Activated CD4-positive, alpha-beta memory T cell treated with anti-CD3 and anti-CD28 coated beads, Interleukin-2, amount 10 ng/mL, durations not matched to agents 7 days and 5 days (primary cell): ENCODE data around the gene DXO. TPM values are rescaled to one million over a fixed set of nuclear protein-coding genes. Genes with fewer than 3 reads are reported as not detected.
A peak's percentile ranks its signal among the peaks of the same experiment; 100 is the strongest.
"Not testable (repeated sequence)": the region's sequence is repeated elsewhere in the genome, so short reads cannot be mapped to it uniquely, and the experiment has no call there.

ENCODE experiments used
- CTCF ChIA-PET: fragments of 350-600 bp; sonication (Branson Sonifier 250); formaldehyde crosslinking; loops from one replicate; lab custom pipeline; 2021; ENCODE audit warnings: antibody characterized with exemption, inconsistent platforms; lab: Charles Lee
- POLR2A ChIA-PET: fragments of 350-600 bp; sonication (Branson Sonifier 250); formaldehyde crosslinking; loops from one replicate; lab custom pipeline; 2021; ENCODE audit warnings: antibody characterized with exemption; lab: Charles Lee
- DNase-seq: peaks from one replicate; pipeline ENCODE4 v3.0.0-alpha.2; 2020
- H3K27ac Mint-ChIP-seq: one replicate; pipeline ENCODE4 v1.8.0; 2021; ENCODE audit warnings: mild to moderate bottlenecking, mixed read lengths
- H3K27me3 Mint-ChIP-seq: one replicate; pipeline ENCODE4 v1.8.0; 2021; ENCODE audit warnings: mixed read lengths
- H3K36me3 Mint-ChIP-seq: one replicate; pipeline ENCODE4 v1.8.0; 2021; ENCODE audit warnings: low read depth, mixed read lengths
- H3K4me1 Mint-ChIP-seq: one replicate; pipeline ENCODE4 v1.8.0; 2021; ENCODE audit warnings: mixed read lengths
- H3K4me3 Mint-ChIP-seq: one replicate; pipeline ENCODE4 v1.8.0; 2021; ENCODE audit warnings: mild to moderate bottlenecking, mixed read lengths
- H3K9me3 Mint-ChIP-seq: one replicate; pipeline ENCODE4 v1.8.0; 2021; ENCODE audit warnings: mixed read lengths
- total RNA-seq, 2 experiments: library from RNA; stranded (reverse); gene quantifications; one replicate each; pipeline ENCODE4 v1.2.3, GENCODE V29; 2021

The DXO gene
- 10 to 100 TPM; 16.7 to 17.5 TPM for total RNA-seq

DNA sequence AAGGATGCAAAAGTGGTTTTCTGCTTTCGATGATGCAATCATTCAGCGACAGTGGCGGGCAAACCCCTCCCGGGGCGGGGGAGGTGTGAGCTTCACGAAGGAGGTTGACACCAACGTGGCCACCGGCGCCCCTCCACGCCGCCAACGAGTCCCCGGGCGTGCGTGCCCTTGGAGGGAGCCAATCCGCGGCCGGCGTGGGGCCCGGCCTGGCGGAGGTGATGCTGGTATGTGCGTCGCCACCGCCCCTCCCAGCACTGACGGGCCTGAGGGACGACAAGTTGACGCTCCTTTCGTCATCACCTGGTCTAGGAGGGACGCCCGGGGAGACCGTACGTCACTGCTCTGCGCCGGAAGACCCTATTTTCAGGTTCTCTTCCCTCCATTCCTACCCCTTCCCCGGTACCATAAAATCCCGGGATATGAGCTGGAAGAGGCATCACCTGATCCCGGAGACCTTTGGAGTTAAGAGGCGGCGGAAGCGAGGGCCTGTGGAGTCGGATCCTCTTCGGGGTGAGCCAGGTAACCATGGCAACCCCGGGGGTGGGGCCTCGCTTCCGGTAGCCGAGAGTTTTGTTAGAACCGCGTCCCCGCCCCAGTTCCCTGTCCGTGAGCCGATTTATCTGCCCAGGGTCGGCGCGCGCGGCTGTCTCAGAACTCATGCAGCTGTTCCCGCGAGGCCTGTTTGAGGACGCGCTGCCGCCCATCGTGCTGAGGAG is at the start of gene DXO:
TSS of gene DXO (minus strand) at position 146 of the 716 bp plus-strand sequence. CDS start 463 bp downstream, outside the sequence.
- Mint-ChIP-seq H3K36me3 (peaks cover 33% of the 10 kb centered on the region), H3K4me3 (peak within 1 kb of the TSS; percentile 97), H3K27ac (peak within 1 kb of the TSS; percentile 99), H3K27me3 (no peaks in the 10 kb centered on the region), H3K4me1 (peaks cover 45% of the 10 kb centered on the region), H3K9me3 (no peaks in the 10 kb centered on the region)
- ChIA-PET CTCF (interaction anchor here (0.6 to 3.0 kb wide), 8 partner anchors 12 to 1238 kb away, joined by 3 to 13 read pairs (median 4); partner anchors contain the start of genes NELFE, NEU1 and SKIC2), POLR2A (interaction anchor here (0.7 to 8.3 kb wide), 24 partner anchors 12 to 1000 kb away, joined by 3 to 162 read pairs (median 4); partner anchors contain the start of genes ATF6B, CFB, CLIC1 and CSNK2B)
- peak; percentile 98 for DNase-seq

DNA sequence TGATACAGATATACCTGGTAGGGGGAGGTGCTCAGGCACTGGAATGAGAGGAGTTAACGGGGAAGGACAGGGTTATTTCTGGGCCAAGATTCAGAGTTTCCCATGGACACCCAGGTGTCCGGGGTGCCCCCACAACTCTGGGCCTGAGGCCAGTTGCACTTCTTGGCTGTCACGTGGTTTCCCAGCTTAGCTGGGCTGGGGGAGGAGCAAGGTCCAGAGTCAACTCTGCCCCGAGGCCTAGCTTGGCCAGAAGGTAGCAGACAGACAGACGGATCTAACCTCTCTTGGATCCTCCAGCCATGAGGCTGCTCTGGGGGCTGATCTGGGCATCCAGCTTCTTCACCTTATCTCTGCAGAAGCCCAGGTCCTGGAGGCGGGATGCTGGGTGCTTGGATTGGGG is 42.6 kb upstream of the DXO start, which contains the start of gene C4B:
TSS of gene C4B (plus strand) at position 249 of the 400 bp plus-strand sequence. CDS start at position 300, 51 bp downstream.
- H3K27me3 Mint-ChIP-seq, H3K36me3 Mint-ChIP-seq, POLR2A ChIA-PET, DNase-seq, H3K4me3 Mint-ChIP-seq, H3K9me3 Mint-ChIP-seq, CTCF ChIA-PET, H3K27ac Mint-ChIP-seq, H3K4me1 Mint-ChIP-seq: not testable (repeated sequence)

DNA sequence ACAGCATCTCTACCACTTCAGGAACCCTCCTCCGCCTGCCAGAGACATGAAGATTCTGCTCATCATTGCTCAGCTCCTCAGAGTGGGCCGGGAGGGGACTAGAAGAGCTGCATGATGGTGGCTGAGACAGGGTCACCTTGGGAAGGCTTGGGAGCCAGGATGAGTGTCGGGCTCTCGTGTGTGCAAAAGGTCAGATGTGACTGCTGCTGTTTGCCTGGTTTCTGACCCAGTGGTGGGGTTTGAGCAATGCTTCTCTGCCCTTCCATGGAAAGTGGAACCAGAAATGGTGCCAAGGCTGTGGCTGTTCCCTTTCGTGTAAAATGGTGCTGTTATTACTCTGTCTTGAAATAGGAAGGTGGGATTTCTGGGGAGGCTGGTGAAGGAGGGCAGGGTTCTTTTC is 41.8 kb upstream of the DXO start:
- H3K4me3 Mint-ChIP-seq, H3K4me1 Mint-ChIP-seq, CTCF ChIA-PET, H3K27ac Mint-ChIP-seq, DNase-seq, POLR2A ChIA-PET, H3K9me3 Mint-ChIP-seq, H3K27me3 Mint-ChIP-seq, H3K36me3 Mint-ChIP-seq: not testable (repeated sequence)

DNA sequence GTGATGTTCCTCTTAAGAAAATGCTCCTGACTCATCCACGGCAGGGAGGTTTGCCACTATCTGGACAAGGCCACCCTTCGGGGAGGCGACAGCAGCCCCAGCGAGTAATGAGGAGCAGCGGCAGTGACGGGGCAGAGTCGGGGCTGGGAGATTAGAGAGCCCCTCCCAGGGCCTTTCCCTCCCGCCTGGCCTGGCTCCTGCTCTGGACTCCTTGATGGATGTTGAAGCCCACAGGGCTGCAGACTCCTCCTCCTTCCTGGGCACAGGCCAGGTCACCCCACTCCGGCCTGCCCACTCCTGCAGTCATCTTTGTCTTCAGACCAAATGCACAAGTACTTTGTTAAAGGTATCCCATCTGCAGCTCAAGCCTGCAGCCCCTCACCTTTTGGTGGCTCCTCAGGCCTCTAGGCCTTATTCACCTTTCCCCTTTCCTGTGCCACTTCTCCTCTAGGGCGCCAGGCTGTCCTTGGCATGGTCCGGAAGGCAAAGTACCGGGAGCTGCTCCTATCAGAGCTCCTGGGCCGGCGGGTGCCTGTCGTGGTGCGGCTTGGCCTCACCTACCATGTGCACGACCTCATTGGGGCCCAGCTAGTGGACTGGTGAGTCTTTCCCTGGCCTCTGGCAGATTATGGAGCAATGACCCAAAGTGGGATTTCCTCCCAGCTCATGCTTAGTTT is 41.1 kb upstream of the DXO start:
- POLR2A ChIA-PET, H3K27ac Mint-ChIP-seq: not testable (repeated sequence)

DNA sequence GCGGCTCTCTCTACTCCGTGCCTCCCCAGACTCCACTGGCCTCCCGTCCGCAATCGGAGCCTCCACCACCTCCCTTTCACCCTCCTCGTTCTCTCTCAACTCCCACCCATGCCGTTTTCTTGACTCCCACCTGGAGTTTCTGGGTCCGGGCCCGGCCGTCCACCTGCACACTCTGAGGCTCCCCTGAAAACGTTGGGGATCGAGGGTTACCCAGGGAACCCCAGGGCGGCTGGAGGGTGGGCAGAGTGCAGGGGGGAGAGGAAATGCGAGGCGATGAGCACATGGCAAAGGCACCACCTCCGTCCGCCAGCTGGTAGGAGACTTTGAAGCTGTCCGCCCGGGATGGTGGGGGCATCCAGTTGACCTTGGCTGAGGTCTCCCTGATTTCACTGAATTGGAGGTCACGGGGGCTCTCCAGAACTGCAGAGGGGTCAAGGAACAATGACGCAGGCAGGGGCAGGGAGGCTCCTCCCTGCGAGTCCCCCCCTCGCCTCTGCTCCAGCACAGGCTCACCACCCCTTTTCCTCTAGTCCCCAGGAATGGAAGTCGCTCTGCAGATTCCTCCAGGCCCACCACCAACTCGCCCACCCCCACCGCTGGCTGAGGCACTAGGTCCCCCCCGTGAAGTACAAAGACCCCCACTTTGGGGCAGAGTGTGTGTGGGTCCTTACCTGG is 39.1 kb upstream of the DXO start:
- CTCF ChIA-PET, H3K4me3 Mint-ChIP-seq, DNase-seq, H3K9me3 Mint-ChIP-seq, H3K27me3 Mint-ChIP-seq, H3K4me1 Mint-ChIP-seq, H3K36me3 Mint-ChIP-seq, POLR2A ChIA-PET, H3K27ac Mint-ChIP-seq: not testable (repeated sequence)

More for the DNA sequence above, 41.1 kb upstream of the DXO start:
- H3K4me3 Mint-ChIP-seq, H3K27me3 Mint-ChIP-seq, H3K36me3 Mint-ChIP-seq, CTCF ChIA-PET, H3K9me3 Mint-ChIP-seq, H3K4me1 Mint-ChIP-seq, DNase-seq: not testable (repeated sequence)

DNA sequence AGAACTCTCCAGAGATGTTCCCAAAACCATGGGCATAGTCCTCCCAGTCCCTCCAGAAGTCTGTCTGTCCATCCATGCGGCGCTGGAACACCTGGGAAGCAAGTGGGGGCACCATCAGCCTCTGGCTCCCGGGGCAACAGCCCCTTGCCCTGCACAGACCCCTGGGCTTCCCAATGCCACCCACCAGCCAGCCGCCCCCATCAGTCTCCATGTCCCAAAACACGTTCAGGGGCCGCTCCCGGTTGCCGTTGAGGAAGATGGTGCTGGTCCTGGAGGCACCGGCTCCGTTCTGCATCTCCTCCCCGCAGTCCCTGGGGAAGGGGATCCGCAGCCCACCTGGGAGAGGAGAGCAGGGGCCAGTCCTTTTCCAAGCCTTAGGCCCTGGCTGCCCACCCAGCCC is 37.6 kb upstream of the DXO start:
- H3K9me3 Mint-ChIP-seq, CTCF ChIA-PET, H3K4me1 Mint-ChIP-seq, H3K36me3 Mint-ChIP-seq, H3K4me3 Mint-ChIP-seq, DNase-seq, H3K27ac Mint-ChIP-seq, H3K27me3 Mint-ChIP-seq, POLR2A ChIA-PET: not testable (repeated sequence)

DNA sequence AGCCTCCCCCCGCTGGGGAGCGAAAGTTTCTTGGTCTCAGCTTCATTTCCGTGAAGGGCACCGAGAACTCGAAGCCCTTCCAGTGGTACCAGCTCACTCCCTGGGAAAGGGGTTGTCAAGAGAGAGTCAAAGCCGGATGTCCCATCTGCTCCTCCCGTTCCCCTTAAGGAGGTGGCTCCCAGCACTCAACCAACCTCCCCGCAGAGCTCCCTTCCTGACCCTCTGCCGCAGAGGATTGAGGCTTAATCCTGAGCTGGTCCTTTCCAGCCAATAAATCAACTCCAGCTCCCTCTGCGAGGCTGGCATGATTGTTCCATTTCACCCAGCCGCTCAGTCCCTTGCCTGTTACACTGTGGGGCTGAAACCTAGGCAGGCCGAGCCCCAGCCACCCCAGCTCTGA is 36.7 kb upstream of the DXO start:
- H3K36me3 Mint-ChIP-seq, H3K27me3 Mint-ChIP-seq, DNase-seq, CTCF ChIA-PET, POLR2A ChIA-PET, H3K9me3 Mint-ChIP-seq, H3K4me1 Mint-ChIP-seq, H3K27ac Mint-ChIP-seq, H3K4me3 Mint-ChIP-seq: not testable (repeated sequence)

DNA sequence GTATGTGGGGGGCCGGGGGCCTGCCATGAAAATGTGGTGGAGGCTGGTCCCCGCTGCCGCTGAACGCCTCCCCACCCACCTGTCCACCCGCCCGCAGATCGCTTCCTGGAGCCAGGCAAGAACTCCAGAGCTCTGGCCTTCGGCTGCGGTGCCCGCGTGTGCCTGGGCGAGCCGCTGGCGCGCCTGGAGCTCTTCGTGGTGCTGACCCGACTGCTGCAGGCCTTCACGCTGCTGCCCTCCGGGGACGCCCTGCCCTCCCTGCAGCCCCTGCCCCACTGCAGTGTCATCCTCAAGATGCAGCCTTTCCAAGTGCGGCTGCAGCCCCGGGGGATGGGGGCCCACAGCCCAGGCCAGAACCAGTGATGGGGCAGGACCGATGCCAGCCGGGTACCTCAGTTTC is 36.1 kb upstream of the DXO start:
- H3K9me3 Mint-ChIP-seq, H3K27ac Mint-ChIP-seq, H3K4me1 Mint-ChIP-seq, H3K36me3 Mint-ChIP-seq, DNase-seq, H3K27me3 Mint-ChIP-seq, H3K4me3 Mint-ChIP-seq, CTCF ChIA-PET, POLR2A ChIA-PET: not testable (repeated sequence)

DNA sequence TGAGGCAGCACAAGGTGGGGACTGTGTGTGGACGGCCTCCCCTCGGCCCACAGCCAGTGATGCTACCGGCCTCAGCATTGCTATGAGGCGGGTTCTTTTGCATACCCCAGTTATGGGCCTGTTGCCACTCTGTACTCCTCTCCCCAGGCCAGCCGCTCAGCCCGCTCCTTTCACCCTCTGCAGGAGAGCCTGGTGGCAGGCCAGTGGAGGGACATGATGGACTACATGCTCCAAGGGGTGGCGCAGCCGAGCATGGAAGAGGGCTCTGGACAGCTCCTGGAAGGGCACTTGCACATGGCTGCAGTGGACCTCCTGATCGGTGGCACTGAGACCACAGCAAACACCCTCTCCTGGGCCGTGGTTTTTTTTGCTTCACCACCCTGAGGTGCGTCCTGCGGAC is 35.1 kb upstream of the DXO start:
- H3K27ac Mint-ChIP-seq, CTCF ChIA-PET, H3K4me1 Mint-ChIP-seq, H3K27me3 Mint-ChIP-seq, H3K36me3 Mint-ChIP-seq, H3K9me3 Mint-ChIP-seq, DNase-seq, H3K4me3 Mint-ChIP-seq, POLR2A ChIA-PET: not testable (repeated sequence)

DNA sequence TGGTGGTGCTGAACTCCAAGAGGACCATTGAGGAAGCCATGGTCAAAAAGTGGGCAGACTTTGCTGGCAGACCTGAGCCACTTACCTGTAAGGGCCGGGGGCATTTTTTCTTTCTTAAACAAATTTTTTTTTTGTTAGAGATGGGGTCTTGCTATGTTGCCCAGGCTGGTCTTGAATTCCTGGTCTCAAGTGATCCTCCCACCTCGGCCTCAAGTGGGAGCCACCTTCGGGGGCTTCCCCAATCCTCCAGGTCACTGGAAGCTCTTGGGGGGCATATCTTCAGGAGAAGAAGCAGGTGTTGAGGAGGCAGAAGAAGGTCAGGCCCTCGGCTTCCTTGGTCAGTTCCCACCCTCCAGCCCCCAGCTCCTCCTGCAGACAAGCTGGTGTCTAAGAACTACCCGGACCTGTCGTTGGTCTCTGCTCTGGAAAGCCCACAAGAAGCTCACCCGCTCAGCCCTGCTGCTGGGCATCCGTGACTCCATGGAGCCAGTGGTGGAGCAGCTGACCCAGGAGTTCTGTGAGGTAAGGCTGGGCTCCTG is 34.1 kb upstream of the DXO start:
- POLR2A ChIA-PET, H3K4me1 Mint-ChIP-seq, H3K27ac Mint-ChIP-seq, H3K4me3 Mint-ChIP-seq, DNase-seq, H3K36me3 Mint-ChIP-seq, H3K9me3 Mint-ChIP-seq, H3K27me3 Mint-ChIP-seq: not testable (repeated sequence)
- CTCF ChIA-PET, result interaction anchor here (1.2 kb wide), 1 partner anchor 55 kb away, joined by 3 read pairs; no protein-coding TSS in a partner anchor

DNA sequence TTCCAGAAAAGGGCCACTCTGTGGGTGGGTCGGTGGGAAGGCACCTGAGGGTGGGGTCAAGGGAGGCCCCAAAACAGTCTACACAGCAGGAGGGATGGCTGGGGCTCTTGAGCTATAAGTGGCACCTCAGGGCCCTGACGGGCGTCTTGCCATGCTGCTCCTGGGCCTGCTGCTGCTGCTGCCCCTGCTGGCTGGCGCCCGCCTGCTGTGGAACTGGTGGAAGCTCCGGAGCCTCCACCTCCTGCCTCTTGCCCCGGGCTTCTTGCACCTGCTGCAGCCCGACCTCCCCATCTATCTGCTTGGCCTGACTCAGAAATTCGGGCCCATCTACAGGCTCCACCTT is 33.6 kb upstream of the DXO start:
- H3K36me3 Mint-ChIP-seq, H3K27ac Mint-ChIP-seq, H3K4me3 Mint-ChIP-seq, DNase-seq, H3K9me3 Mint-ChIP-seq, POLR2A ChIA-PET, H3K4me1 Mint-ChIP-seq, H3K27me3 Mint-ChIP-seq: not testable (repeated sequence)
- CTCF ChIA-PET, result interaction anchor here (1.2 kb wide), 1 partner anchor 54 kb away, joined by 3 read pairs; no protein-coding TSS in a partner anchor

DNA sequence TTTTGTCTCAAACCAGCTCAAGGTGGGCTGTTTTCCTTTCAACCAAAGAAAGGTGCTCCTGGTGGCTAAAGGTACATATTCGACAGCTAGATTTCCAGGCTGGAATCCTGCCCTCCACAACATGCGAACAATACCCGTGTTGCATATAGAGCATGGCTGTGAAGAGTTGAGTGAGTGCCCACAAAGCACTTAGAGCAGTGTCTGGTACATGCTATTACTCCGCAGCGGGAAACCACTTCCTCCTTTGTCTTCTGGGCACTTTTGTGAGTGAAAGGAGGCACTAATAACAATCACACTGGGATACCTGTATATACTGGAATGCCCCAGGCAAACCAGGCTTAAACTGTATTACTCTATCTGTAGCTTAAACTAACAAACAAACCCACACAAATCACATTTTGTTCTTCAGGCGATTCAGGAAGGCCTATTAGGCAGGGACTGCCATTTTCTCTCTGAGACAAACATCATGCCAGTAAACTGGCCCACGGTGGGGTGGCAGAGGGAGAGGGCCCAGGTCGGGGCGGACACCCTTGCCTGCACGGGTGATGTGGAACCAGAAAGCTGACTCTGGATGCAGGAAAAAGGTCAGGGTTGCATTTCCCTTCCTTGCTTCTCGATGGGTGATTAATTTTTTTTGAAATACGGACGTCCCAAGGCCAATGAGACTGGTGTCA is 33.1 kb upstream of the DXO start:
- H3K4me1 Mint-ChIP-seq, H3K9me3 Mint-ChIP-seq, H3K4me3 Mint-ChIP-seq, H3K27me3 Mint-ChIP-seq, H3K27ac Mint-ChIP-seq, POLR2A ChIA-PET, H3K36me3 Mint-ChIP-seq, DNase-seq: not testable (repeated sequence)
- CTCF ChIA-PET, result interaction anchor here (1.2 kb wide), 1 partner anchor 54 kb away, joined by 3 read pairs; no protein-coding TSS in a partner anchor

DNA sequence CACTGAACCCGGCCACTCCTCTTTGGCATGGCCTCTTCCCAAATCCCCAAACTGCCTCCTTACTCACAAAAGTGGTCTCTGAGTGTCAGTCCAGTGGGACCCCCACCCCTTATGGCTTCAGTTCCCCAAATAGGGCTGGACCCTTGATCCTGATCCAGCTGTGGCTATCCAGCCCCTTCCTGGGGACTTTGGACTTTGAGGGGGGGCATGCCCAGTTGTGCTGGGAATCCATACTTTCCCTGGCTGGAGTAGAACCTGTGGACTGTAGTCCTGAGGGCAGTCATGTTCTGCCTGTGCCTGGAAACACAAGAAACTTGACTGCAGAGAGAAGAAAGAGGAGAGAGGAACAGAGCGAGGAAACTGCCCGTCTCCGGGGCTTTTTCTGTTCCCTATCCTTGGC is 32.5 kb upstream of the DXO start:
- H3K4me1 Mint-ChIP-seq, CTCF ChIA-PET, H3K9me3 Mint-ChIP-seq, H3K4me3 Mint-ChIP-seq, H3K27ac Mint-ChIP-seq, H3K27me3 Mint-ChIP-seq, DNase-seq, POLR2A ChIA-PET, H3K36me3 Mint-ChIP-seq: not testable (repeated sequence)
